Measurements from ENCODE around the gene WWC2.

GRCh38 chr4:183110244-183110643 lies 11.2 kb downstream of the WWC2 start:
- TF ChIP-seq EZH2 (IDR thresholded peaks at IDR 0.05; ENCODE audit: low read depth, unreplicated experiment), result no peak
- TF ChIP-seq JUNB (IDR thresholded peaks at IDR 0.05; ENCODE audit: unreplicated experiment), result no peak
- no peak for TF ChIP-seq NANOG (IDR thresholded peaks at IDR 0.05; ENCODE audit: borderline replicate concordance)
- no peak for TF ChIP-seq CTCF (conservative IDR thresholded peaks at IDR 0.05; ENCODE audit: low read depth in 2 of 2)
- TF ChIP-seq POLR2AphosphoS5 (IDR thresholded peaks at IDR 0.05; ENCODE audit: low read depth), result no peak
- no peak for TF ChIP-seq ZNF114 (CRISPR knock-in tag; IDR thresholded peaks at IDR 0.05)
- TF ChIP-seq CREB1 (CRISPR knock-in tag; IDR thresholded peaks at IDR 0.05; ENCODE audit: low read depth), result no peak
- TF ChIP-seq ETS1 (IDR thresholded peaks at IDR 0.05), result no peak
- no peak for TF ChIP-seq REST (IDR thresholded peaks at IDR 0.05; ENCODE audit: unreplicated experiment)
- TF ChIP-seq EZH2phosphoT487 (IDR thresholded peaks at IDR 0.05; ENCODE audit: unreplicated experiment), result no peak
- TF ChIP-seq STAT1 (IDR thresholded peaks at IDR 0.05; ENCODE audit: unreplicated experiment), result no peak
- no peak for TF ChIP-seq ZNF331 (CRISPR knock-in tag; IDR thresholded peaks at IDR 0.05; ENCODE audit: low read depth)
